A549 treated with AZD2906 at 1 μM for 4 hours (cell line): ENCODE measurements around the gene AKAP17A. TPM values are rescaled to one million over a fixed set of nuclear protein-coding genes. Genes with fewer than 3 reads are reported as not detected.

ENCODE experiments used
- total RNA-seq: library from RNA; stranded (reverse); fragments of 200-300 nt; extraction: Qiagen RNA extraction; gene quantifications from 5 replicates; pipeline ENCODE4 v1.2.3, GENCODE V29; 2022

AKAP17A gene
- total RNA-seq, result 28.5 to 38.1 TPM (median 37.1 TPM) in 5 replicates

GRCh38 chrX:1591102-1591862 is at the start of gene AKAP17A:
TSS of gene AKAP17A (plus strand) at chrX:1591604. CDS start at chrX:1593463, 1,859 bp downstream.

GRCh38 chrX:1614927-1615326 is 23.5 kb downstream of the AKAP17A start, which contains the start of gene ASMT:
TSS of gene ASMT (plus strand) at chrX:1615059. CDS start at chrX:1615200, 141 bp downstream.

Other genes with a start within 250 kb of the AKAP17A start
- 415 to 486 TPM (median 469 TPM) in 5 replicates for gene SLC25A6, start 199.5 kb upstream of the AKAP17A start, total RNA-seq
- 18.5 to 20.7 TPM (median 20.2 TPM) in 5 replicates for gene ASMTL, start 138.7 kb upstream of the AKAP17A start, total RNA-seq
- gene P2RY8, start 54.4 kb upstream of the AKAP17A start, total RNA-seq, result 0.02 to 0.06 TPM (median 0.04 TPM) in 4 of 5 replicates, not detected in the other
- gene ASMT, start 23.5 kb downstream of the AKAP17A start, total RNA-seq, result 0.10 to 0.38 TPM (median 0.29 TPM) in 5 replicates